Kidney capillary endothelial cell (primary cell): ENCODE data around the gene TUBB2B.
"Not testable (repeated sequence)": the region's sequence is repeated elsewhere in the genome, so short reads cannot be mapped to it uniquely, and the experiment has no call there.

Experiments
- DNase-seq: peaks from one replicate; pipeline ENCODE4 v3.0.0-alpha.2; 2018; ENCODE audit warnings: low spot score

TUBB2B gene

DNA sequence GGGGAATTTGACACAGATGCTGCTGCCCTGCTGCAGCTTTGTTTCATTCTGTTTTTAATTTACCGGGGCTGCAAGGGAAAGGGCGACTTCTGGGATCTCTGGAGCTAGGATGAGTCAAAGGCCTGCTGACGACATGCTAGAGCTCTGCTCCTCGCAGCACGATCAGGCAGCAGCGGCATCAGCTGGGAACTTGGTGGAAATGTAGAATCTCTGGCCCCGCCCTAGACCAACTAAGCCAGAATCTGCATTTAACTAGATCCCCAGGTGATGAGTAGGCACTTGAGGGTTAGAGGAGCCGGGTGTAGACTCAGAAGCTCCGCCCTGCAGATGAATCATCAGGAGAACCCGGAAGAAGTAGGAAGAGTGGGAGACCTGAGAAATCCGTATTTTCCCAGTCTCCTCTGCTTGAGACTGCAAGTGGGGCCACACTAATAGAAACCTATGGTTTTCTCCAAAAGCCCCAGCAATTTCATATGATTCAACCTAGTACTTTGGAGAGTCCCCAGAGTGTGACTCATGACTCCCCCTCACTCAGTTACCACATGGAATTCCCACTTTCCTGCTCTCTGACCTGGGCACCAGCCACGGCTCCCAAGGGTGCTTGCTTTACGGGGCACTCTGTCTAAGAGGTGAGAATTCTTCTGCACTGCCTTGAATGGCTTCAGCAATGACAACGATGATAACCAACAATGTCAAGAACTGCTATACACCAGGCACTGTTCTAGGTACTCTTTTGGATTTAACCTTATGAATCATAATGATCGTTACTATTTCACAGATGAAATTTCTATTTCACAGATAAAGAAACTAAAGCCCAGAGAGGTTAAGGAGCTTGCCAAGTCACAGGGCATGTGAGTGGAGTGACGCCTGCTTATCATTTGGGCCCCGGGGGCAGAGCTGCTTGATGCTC lies 18.1 kb downstream of the TUBB2B start:
- DNase-seq: no peak

DNA sequence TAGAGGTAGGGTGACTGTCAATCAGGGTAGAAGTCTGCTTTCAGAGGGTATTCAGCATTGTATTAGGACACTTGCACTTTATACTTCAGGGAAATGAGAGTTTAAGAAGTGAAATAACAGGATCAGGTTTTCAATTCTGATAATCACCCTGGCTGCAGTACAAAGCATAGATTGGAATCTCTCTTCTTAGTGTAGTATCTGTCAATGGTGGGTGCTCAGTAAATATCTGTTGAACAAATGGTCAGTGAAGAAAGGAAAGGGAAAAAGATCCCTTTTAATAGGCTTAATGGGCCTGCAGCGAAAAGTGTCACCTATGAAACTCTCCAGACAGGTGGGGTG lies 18.7 kb downstream of the TUBB2B start:
- DNase-seq: no peak

DNA sequence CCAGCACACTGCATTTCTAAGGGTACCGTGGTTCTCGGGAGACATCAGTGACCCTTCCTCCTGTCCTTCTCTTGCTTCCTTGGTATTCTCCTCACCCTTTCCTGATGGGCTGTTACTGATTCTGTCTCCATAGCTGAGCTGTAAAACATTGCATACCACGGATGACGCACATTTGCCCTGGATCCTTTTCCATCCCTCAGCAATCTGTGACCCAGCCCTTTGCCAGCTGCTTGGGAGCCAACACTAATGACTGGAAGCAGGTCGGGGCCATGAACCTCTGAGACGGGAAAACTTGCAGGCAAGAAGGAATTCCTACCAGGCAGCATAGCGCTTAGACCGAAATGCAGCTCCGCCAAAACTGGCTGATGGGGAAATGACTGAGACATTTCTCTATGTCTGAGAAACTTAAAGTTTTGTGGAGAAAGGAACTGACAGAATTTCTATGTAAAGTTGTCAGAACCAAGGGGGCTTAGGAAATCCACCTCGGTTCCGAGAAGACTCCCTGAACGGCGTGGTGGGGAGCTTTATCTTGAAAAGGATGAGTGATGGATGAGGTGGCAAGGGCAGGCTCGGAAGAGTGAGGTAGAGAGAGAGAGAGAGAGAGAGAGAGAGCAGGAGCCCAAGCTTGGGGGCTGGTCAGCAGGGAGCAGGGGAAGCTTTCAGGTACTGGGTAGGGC lies 19.2 kb downstream of the TUBB2B start:
- DNase-seq: no peak

DNA sequence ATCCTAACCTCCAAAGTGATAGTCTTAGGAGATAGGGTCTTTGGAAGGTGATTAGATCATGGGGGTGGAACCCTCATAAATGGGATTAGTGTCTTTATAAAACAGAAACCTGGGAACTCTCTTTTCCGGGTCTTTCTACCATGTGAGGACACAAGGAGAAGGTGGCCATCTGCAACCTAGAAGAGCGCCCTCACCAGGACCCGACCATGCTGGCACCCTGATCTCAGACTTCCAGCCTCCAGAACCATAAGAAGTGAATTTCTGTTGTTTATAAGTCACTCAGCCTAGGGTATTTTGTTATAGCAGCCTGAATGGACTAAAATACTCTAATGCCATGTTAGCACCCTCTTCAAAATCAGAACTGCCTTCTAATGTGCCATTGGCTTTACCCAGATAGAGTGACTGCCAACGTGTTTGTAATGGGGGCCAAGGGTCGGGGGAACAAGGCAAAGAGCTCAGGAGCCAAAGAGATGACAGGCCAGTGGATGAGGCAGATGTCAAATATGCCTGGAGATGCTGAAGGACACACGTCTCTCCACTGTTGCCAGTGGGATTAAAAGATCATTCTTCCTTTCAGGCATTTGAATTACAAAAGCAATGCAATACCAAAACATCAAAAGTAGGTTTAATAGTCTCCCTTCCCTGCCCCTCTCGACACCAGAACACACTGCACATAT lies 21.0 kb downstream of the TUBB2B start:
- DNase-seq: no peak

DNA sequence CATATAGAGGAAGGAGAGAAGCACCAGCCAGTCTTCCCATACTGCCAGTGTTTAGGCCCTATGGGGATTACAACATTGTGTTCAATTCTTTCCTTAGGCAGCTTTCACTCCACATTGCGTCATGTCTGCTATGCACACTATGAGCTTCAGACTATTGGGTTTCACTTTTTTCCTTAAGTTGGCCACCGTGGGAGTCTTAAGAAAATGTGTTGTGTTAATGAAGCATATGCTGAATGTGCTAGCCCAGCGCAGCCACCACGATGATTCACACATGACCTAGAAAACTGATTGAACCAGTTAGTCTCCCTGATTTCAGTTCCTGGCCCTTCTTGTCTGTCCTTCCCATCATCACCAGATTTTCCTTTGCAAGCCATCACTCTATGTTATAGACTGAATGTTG lies 21.5 kb downstream of the TUBB2B start:
- DNase-seq: no peak

DNA sequence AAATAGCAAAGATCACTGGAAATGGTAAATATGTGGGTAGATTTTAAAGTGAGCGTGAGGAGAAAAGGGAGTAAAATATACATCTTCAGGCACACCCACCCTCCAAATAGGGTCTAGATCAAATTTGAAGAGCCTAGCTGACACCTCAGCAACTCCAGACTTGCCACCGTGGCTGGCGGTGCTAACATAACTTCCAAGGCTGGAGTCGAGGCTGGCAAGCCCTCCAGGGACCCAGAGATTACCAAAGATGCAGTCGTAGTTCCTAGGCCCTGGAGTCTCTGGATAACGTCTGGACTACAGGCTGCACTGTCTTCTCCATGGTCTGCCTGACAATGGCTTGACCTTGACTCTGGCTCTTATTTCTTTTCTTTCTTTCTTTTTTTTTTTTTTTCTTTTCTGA lies 22.5 kb downstream of the TUBB2B start:
- no peak for DNase-seq

DNA sequence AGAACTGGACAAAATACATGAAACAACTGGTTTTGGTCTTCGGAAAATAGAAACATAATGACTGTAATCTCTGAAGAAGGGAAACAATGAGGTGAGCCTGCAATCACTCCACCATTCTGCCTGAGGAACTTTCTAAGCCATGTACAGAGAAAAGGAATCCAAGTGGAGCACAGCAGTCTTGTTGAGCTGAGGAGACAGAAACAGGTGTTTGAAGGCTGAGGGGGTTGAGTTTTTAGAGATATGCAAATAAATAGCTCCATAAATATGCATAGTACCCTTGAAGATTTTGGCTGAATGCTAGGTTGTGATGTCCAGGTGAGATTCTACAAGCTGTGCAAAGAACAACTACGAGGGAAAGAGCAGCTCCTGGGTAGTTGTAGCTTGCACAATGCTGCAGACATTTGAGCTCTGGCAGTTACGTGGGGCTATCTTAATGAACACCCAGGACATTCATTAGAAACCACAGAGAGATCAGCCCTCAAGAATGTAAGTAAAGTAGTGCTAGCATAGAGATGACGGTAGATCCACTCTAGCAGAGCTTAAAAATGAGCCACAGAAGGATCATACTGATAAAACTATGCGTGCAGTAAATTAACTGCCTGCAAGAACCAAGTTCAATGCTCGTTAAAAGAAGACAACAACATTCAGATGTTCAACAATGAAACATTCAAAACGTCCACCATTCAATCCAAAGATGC lies 24.3 kb downstream of the TUBB2B start:
- no peak for DNase-seq

DNA sequence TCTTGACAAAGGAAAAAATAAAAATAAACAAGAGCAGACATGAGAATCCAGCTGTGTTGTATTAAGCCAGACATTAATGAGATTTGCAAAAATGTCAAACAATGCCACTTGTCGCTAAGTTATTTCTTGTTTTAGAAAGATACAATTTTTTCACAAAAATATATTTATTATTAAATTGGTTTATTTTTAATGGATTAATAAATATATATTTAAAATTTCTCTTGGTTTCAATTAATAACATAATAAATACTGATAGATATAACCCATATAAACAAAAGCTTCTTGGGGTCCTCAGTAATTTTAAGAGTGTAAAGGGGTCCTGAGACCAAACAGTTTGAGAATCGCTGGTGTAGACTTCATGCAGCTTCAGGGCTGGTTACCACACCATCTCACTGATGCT lies 26.1 kb downstream of the TUBB2B start:
- no peak for DNase-seq

DNA sequence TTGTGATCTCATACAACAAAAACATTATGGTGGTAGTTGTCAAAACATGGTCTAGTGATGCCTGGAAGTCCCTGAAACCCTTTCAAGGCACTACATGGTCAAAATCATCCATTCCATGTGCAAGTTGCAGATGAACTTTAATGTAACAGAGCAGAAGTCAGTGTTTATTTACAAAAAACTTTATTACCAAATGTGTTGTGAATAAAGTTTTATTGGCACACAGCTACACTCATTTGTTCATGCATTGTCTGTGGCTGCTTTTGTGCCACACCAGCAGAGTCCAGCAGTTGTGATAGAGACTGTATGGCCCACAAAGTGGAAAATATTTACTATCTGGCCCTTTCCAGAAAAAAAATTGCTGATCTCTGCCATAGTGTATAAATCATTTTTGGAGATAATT lies 26.8 kb downstream of the TUBB2B start:
- no peak for DNase-seq

DNA sequence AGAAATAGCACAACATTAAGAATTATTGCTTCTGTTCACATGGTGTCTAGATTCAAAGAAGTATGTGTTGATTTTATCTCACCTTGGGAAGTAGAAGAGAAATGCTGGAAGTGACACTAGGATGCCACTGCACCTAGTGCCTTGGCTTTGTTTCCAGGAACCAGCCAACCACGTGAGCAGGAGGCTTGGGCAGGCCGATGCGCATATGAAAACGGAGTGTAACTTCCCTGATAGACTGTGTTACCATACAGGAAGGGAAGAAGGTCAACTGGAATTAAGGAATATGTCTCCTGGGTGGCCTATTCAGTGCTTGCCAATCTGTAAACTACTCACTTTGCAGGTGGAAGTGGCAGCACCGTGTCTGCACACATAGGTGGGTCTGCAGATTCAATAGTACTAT lies 28.1 kb downstream of the TUBB2B start:
- DNase-seq: no peak

DNA sequence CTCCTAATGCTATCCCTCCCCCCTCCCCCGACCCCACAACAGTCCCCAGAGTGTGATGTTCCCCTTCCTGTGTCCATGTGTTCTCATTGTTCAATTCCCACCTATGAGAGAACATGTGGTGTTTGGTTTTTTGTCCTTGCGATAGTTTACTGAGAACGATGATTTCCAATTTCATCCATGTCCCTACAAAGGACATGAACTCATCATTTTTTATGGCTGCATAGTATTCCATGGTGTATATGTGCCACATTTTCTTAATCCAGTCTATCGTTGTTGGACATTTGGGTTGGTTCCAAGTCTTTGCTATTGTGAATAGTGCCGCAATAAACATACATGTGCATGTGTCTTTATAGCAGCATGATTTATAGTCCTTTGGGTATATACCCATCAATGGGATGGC lies 29.7 kb downstream of the TUBB2B start:
- DNase-seq: not testable (repeated sequence)

DNA sequence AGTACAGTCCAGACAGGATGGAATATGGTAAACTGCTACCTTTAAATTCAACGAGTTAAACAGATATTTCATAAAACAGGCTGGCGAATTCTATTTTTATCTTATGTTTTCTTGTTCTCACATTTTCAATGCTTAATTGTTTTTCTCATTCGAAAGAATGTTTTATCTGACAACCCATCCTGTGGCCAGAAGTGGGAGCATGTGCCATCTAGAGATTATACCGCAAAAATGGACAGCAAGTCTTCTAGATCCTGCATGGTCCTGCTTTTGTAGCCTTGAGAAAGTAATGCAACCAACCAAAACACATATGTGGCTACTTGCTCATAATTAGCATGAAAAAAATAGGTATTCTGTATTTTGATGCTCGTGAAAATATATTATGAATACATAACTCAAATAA lies 30.7 kb downstream of the TUBB2B start:
- no peak for DNase-seq

DNA sequence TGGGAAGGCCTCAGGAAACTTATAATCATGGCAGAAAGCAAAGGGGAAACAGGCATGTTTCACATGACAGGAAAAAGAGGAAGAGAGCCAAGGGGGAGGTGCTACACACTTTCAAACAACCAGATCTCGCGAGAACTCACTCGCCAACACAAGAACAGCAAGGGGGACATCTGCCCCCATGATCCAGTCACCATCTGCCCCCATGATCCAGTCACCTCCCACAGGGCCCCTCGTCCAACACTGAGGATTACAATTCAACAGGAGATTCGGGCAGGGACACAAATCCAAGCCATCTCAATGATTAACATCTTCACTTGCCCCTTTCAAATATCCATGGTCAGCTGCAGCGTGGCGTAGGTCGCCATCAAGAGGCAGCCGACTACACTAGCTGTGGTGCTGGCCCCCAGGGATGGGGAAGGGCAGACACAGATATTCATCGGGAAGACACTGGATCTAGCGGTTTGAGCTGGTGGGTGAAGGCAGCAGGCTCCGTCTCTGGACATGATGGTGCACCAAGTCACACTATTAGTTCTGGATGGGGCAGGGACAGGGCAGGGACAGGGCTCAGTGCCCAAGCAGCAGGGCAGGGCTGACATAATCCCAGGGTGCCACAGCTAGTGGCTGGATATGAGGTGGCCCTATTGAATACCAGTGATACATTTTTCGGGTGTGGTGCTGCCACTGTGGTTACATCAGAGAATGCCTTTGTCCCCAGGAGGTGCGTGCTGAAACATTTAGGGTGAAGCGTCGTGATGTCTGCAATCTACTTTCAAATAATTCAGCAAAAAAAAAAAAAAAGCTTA lies 31.6 kb downstream of the TUBB2B start:
- DNase-seq: no peak

DNA sequence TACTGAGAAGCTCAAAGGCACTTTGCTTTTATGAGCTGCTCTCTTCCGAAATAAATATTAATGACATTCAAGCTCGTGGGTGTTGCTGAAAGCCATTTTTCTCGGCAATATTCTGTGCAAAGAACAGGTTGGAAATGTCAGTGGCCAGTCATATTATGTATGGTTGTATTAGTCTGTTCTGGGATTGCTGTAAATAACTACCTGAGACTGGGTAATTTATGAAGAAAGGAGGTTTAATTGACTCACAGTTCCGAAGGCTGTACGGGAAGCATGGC lies 32.1 kb downstream of the TUBB2B start:
- DNase-seq: no peak

DNA sequence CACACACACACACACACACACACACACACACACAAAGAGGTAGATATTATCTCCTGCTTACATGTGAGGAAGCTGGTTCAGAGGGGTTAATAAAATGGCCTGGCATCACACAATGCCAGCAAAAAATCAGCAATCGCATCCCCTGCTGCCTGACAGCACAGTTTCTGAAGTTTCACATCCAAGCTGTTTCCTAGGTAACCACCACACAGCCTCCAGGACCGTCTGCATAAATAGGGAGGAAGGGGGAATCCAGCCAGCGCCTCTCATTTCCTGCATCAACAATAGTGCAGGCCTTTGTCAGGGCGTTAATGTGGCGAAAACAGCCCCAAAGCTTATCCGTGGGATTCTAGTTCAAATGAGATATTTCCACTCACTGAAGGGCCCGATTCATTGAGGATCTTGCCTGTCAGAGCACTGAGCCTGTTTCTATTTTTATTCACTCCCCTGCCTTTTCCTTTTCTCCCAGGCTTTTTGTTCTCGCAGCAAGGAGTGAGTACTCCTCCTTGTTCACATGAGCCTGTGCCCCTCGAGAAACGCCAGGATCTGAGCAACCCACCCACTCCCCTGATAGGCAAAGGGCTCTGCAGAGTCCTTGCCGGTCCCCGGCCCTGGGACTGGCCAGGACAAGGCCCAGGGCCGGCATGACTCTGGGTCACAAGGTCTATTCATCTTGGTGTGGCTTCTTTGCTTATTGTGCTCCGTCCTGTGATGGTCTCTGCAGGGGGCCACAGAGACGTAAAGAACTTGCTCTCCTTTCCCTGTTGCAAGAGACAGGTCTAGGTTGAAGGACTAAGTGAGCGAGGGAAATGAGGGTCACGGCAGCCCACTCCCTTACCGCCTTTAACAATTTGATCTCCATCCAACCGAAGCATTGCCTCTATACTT lies 32.7 kb downstream of the TUBB2B start:
- DNase-seq: peak; percentile 75

DNA sequence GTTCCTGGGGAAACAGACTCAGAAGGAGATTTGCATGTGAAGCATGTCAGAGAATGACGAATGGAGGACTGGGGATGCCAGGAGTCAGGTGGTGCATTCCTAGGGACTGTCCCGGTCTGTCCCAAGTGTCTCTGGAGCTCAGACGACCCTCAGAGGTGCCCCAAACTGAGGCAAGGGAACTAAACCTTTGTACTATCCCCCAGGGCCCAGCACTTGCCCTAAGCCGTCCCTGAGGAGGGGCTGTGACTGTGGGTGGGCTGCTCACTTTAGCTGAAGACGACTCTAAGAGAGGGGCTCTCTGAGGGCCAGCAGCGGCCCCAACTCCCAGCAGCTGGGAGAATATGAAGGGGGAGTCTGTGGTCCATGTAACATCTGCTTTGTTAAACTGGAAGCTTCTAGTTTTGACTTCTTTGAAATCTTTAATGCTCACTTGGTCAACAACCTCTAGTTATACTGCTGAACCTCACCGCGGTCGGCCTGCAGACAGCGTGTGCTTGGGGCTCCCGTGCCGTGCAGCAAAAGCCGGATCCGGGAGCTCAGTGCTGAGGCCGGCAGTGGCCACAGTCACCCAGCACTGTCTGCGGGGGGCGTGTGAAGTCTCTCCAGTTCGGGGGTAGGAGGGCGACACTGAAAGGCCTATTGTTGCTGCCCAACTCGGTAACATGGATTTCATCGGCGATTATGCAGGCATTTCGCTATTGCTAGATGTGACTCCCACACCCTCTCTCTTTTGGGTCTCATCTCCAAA lies 34.2 kb downstream of the TUBB2B start:
- DNase-seq: no peak

DNA sequence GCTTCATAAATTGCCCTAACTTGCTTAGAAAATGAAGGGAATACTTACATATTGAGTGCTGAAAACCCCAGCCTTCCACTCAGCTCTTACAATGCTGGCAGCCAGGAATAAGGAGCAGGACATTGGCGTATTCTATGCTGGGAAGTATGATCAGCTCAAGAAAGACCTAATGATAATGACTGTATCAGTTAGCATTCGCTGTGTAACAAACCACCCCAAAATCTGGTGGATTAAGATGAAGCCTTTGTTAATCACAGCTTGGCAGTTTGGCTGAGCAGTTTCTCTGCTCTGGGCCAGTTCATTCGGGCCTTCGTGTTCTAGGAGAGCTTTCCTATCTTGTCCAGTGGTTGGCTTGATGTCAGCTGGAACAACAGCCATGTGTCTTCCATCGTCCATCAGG lies 36.7 kb downstream of the TUBB2B start:
- DNase-seq: no peak

DNA sequence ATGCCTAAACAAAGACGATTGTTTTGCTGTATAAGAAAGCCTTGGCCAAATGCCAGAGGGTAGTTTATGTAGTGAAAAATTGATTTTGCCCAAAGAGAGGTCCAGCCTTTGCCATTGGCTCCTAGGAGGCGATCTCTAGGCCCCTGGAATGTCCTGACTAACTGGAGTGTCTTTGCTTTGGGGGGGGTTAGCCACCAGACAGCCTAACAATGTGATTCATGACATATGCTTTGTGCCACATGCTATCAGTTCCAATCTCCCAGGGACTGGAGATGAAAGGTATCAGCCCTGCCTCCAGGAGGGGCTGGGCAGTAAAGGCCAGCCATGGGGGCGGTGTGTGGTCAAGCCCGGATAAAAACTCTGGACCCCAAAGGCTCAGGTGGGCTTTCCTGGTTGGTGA lies 37.4 kb downstream of the TUBB2B start:
- no peak for DNase-seq

DNA sequence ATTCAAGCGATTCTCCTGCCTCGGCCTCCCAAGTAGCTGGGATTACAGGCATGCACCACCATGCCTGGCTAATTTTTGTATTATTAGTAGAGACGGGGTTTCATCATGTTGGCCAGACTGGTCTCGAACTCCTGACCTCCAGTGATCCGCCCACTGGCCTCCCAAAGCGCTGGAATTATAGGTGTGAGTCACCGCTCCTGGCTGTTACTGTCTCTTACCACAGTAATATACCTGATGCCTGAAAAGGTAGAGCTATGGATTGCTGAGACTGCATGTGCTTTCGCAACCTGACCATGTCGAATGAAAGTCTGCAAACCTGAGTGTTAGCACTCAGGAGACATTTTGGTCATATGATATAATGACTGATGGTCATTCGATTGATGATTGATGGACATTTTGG lies 38.3 kb downstream of the TUBB2B start:
- DNase-seq: not testable (repeated sequence)

DNA sequence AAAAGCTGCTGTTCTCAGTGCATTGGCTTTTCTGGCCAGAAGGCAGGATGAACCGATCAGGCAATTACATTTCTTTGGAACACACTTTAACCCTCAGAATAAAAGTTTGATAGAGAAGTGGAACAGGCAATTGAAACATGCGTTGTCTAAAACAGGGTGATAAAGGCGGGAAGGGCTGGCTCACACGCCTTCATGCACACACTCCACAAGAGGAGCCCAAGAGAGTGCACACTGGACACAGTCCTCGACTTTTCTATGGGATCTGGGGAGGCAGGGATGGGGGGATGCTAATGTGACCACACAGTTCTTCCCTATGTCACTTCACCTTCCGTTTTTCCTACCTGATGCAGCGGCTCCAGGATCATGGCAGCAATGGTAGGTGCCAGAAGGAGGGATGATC lies 39.2 kb downstream of the TUBB2B start:
- DNase-seq: no peak
